Neural progenitor cell (in vitro differentiated cells): ENCODE data around the gene COL4A2. TPM values are rescaled to one million over a fixed set of nuclear protein-coding genes. Genes with fewer than 3 reads are reported as not detected.

Experiments
- DNase-seq: peaks from one replicate; pipeline ENCODE4 v3.0.0-alpha.2; 2016; ENCODE audit warnings: low spot score
- H2AFZ ChIP-seq: fragments of 200-600 bp; sonication (generic); replicated peaks from 2 replicates; pipeline ENCODE4 v1.6.1; 2016; ENCODE audit warnings: antibody characterized with exemption
- H3F3A ChIP-seq: fragments of 200-600 bp; sonication (generic); 2 replicates; pipeline ENCODE4 v1.6.1; 2016; ENCODE audit warnings: antibody characterized with exemption, low read depth
- H3K27ac ChIP-seq: fragments of 200-600 bp; sonication (generic); 2 replicates; pipeline ENCODE4 v1.5.1; 2016; ENCODE audit warnings: mild to moderate bottlenecking
- H3K27me3 ChIP-seq: fragments of 200-600 bp; sonication (generic); 2 replicates; pipeline ENCODE4 v1.6.1; 2016; ENCODE audit warnings: mild to moderate bottlenecking, moderate library complexity
- H3K36me3 ChIP-seq: fragments of 200-600 bp; sonication (generic); 2 replicates; pipeline ENCODE4 v1.5.1; 2016
- H3K4me1 ChIP-seq: fragments of 200-600 bp; sonication (generic); 2 replicates; pipeline ENCODE4 v1.6.1; 2016; ENCODE audit warnings: mixed run types
- H3K4me2 ChIP-seq: fragments of 200-600 bp; sonication (generic); 2 replicates; pipeline ENCODE4 v1.6.1; 2016
- H3K4me3 ChIP-seq: fragments of 200-600 bp; sonication (generic); 2 replicates; pipeline ENCODE4 v1.5.1; 2016
- H3K79me2 ChIP-seq: fragments of 200-600 bp; sonication (generic); 2 replicates; pipeline ENCODE4 v1.6.1; 2016; ENCODE audit warnings: low read depth
- H3K9ac ChIP-seq: fragments of 200-600 bp; sonication (generic); 2 replicates; pipeline ENCODE4 v1.6.1; 2016
- H3K9me3 ChIP-seq: fragments of 200-600 bp; sonication (generic); 2 replicates; pipeline ENCODE4 v1.5.1; 2016; ENCODE audit warnings: low read depth
- H4K20me1 ChIP-seq: fragments of 200-600 bp; sonication (generic); 2 replicates; pipeline ENCODE4 v1.6.1; 2016; ENCODE audit warnings: low read depth
- H3K27ac Mint-ChIP-seq: 3 replicates; pipeline ENCODE4 v1.8.0; 2021; ENCODE audit warnings: mixed read lengths
- H3K27me3 Mint-ChIP-seq: 2 replicates; pipeline ENCODE4 v1.8.0; 2022; ENCODE audit warnings: low read depth, mild to moderate bottlenecking, inconsistent platforms, moderate library complexity, mixed read lengths; ENCODE audit not compliant: insufficient read depth
- H3K36me3 Mint-ChIP-seq: 3 replicates; pipeline ENCODE4 v1.8.0; 2021; ENCODE audit warnings: mixed read lengths
- H3K4me1 Mint-ChIP-seq: 3 replicates; pipeline ENCODE4 v1.8.0; 2021; ENCODE audit warnings: mixed read lengths
- H3K4me3 Mint-ChIP-seq: 3 replicates; pipeline ENCODE4 v1.8.0; 2021; ENCODE audit warnings: mild to moderate bottlenecking, moderate library complexity, mixed read lengths
- H3K9me3 Mint-ChIP-seq: 3 replicates; pipeline ENCODE4 v1.8.0; 2020; ENCODE audit warnings: mixed read lengths
- CTCF ChIP-seq: fragments of 200-600 bp; sonication (generic); IDR thresholded peaks from 2 replicates; pipeline ENCODE4 v1.5.1; 2017; ENCODE audit warnings: antibody characterized with exemption, mild to moderate bottlenecking
- EZH2 ChIP-seq: fragments of 200-600 bp; sonication (generic); IDR thresholded peaks from 2 replicates; pipeline ENCODE4 v1.6.1; 2017; ENCODE audit warnings: antibody characterized with exemption, mild to moderate bottlenecking, moderate library complexity
- EZH2phosphoT487 ChIP-seq: fragments of 200-600 bp; sonication (generic); IDR thresholded peaks from 2 replicates; pipeline ENCODE4 v1.6.1; 2017; ENCODE audit warnings: antibody characterized with exemption
- total RNA-seq: library from RNA; depleted of rRNA; stranded (reverse); fragments of >200 nt; gene quantifications from 2 replicates; pipeline ENCODE4 v1.2.3, GENCODE V29; 2015; ENCODE audit warnings: low replicate concordance

COL4A2 gene
- total RNA-seq, 1 donor from 2014 or later, result 73.6 TPM

GRCh38 chr13:110523838-110524540 is 216.9 kb downstream of the COL4A2 start:
- Histone ChIP-seq H3K9ac (no peak overlapping the region), H2AFZ (no peak overlapping the region), H3F3A (no peaks in the 10 kb centered on the region), H3K36me3 (no peaks in the 10 kb centered on the region), H3K27ac (no peak overlapping the region), H3K4me3 (no peak overlapping the region), H3K4me2 (no peak overlapping the region), H3K79me2 (no peaks in the 10 kb centered on the region), H3K4me1 (no peaks in the 10 kb centered on the region), H3K9me3 (no peaks in the 10 kb centered on the region), H4K20me1 (no peaks in the 10 kb centered on the region), H3K27me3 (no peaks in the 10 kb centered on the region)
- Mint-ChIP-seq H3K9me3 (peaks cover 7% of the 10 kb centered on the region), H3K36me3 (no peaks in the 10 kb centered on the region), H3K27ac (no peak overlapping the region), H3K27me3 (peaks cover 4% of the 10 kb centered on the region), H3K4me3 (no peak overlapping the region), H3K4me1 (peaks cover 14% of the 10 kb centered on the region)
- TF ChIP-seq EZH2phosphoT487, result no peak
- no peak for TF ChIP-seq EZH2
- no peak for TF ChIP-seq CTCF
- DNase-seq, result no peak

GRCh38 chr13:110524541-110525257 is 217.6 kb downstream of the COL4A2 start:
- no peak overlapping the region for H3K9ac ChIP-seq
- H3K4me1 Mint-ChIP-seq, result peaks cover 19% of the 10 kb centered on the region
- no peaks in the 10 kb centered on the region for H3F3A ChIP-seq
- no peak for TF ChIP-seq EZH2phosphoT487
- no peak for TF ChIP-seq EZH2
- no peak for TF ChIP-seq CTCF
- no peaks in the 10 kb centered on the region for H3K36me3 ChIP-seq
- no peak overlapping the region for H3K4me3 Mint-ChIP-seq
- H2AFZ ChIP-seq, result no peak overlapping the region
- no peaks in the 10 kb centered on the region for H4K20me1 ChIP-seq
- no peaks in the 10 kb centered on the region for H3K4me1 ChIP-seq
- no peak for DNase-seq
- no peaks in the 10 kb centered on the region for H3K36me3 Mint-ChIP-seq
- H3K9me3 ChIP-seq, result no peaks in the 10 kb centered on the region
- no peak overlapping the region for H3K4me3 ChIP-seq
- H3K27ac ChIP-seq, result no peak overlapping the region
- peaks cover 6% of the 10 kb centered on the region for H3K27me3 Mint-ChIP-seq
- peaks cover 10% of the 10 kb centered on the region for H3K9me3 Mint-ChIP-seq
- no peaks in the 10 kb centered on the region for H3K79me2 ChIP-seq
- no peak overlapping the region for H3K4me2 ChIP-seq
- no peaks in the 10 kb centered on the region for H3K27me3 ChIP-seq
- no peak overlapping the region for H3K27ac Mint-ChIP-seq

- Histone ChIP-seq H4K20me1 (no peaks in the 10 kb centered on the region), H3K4me2 (no peak overlapping the region), H3K4me3 (no peak overlapping the region), H2AFZ (no peak overlapping the region), H3F3A (no peaks in the 10 kb centered on the region), H3K4me1 (no peaks in the 10 kb centered on the region), H3K27me3 (no peaks in the 10 kb centered on the region), H3K9ac (no peak overlapping the region), H3K9me3 (no peaks in the 10 kb centered on the region), H3K79me2 (no peaks in the 10 kb centered on the region), H3K36me3 (no peaks in the 10 kb centered on the region), H3K27ac (no peak overlapping the region)
- Mint-ChIP-seq H3K27me3 (peaks cover 4% of the 10 kb centered on the region), H3K4me1 (peaks cover 21% of the 10 kb centered on the region), H3K4me3 (no peak overlapping the region), H3K9me3 (peaks cover 10% of the 10 kb centered on the region), H3K36me3 (no peaks in the 10 kb centered on the region), H3K27ac (no peak overlapping the region)
- no peak for DNase-seq
- TF ChIP-seq EZH2phosphoT487, result no peak
- no peak for TF ChIP-seq EZH2
- no peak for TF ChIP-seq CTCF
Observed at GRCh38 chr13:110525328-110526319, 218.5 kb downstream of the COL4A2 start.
